ENCODE results near the gene UBALD1.

UBALD1 gene

DNA sequence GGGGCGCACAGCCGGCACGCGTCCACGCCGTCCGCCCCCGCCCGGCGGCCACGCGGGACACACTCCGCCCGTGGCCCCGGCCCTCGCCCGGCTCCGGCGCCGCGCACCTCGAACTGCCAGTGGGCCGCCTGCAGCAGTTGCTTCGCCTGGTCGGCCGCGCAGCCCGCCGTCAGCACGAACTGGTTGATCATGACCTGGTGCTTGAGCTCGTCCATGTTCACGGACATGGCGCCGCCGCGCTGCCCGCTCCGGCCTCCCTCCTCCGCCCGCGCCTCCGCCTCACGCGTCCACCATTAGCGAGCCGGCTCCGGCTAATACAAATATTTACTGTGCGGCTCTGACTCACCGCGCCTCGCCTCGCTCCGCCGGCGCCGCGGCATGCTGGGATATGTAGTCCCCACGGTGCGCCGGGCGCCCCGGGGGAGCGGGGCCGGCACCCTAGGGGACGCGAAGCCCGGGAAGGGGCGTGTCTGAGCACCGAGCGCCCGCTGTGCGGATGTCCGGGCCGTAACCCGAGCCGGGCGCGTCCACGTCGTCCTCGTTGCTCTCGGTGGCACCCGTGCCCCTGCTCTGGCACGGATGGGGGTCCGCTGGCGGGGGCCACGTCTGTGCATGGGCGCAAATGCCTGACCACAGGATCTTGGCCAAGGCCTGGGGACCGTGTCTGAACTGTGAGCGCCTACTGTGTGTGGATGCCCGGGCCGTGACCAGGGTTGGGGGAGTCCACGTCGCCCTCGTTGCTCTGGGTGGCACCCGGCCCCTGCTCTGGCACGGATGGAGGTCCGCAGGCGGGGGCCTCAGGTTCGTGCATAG, at the start of gene UBALD1:
UBALD1 (minus strand) TSS at position 318 of the 813 bp plus-strand sequence; CDS start at position 227, 91 bp downstream.
- peak within 1 kb of the TSS; percentile 94 for H3K4me3 ChIP-seq (ENCODE audit: low read length)
- peaks cover 21% of the 10 kb centered on the region for H3K4me1 ChIP-seq (ENCODE audit: control insufficient read depth, insufficient read depth, low read length)
- H3K27me3 ChIP-seq (ENCODE audit: control insufficient read depth, insufficient read depth, low read length), result no peaks in the 10 kb centered on the region
- no peaks in the 10 kb centered on the region for H3K36me3 ChIP-seq (ENCODE audit: control insufficient read depth, insufficient read depth, low read length)
- peak within 1 kb of the TSS; percentile 77 for H3K9ac ChIP-seq (ENCODE audit: low read length)
- H3K27ac ChIP-seq (ENCODE audit: low read depth, low read length), result peak within 1 kb of the TSS; percentile 95

DNA sequence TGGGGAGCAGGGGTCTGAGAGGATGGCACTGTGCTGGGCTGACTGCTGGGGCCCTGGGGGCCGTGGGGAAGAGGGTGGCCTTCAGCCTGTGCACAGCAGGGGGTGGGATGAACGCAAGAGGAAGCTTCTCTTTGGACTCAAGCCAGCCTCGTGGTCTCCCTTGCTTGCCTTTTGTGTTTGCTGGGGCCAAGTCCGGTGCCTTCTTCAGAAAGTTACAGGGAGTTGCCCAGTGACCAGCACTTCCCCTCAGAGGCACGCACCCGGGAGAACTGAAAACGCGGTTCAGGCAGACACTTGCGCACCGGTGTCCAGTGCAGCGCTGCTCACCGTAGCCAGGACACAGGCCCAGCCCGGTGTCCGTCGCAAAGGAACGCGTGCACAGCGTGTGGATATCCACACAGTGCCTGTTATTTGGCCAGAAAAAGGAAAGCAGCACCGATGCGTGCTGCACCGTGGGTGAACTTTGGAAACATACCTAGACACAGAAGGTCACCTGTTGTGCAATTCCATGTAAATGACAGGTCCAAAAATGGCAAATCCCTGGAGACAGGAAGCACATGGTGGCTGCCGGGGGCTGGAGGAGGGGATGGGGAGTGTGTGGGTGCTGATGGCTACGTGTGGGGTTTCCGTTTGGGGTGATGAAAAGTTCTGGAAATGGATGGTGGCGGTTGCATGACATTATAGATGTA, 49.2 kb upstream of the UBALD1 start:
- no peaks in the 10 kb centered on the region for H3K27me3 ChIP-seq (ENCODE audit: control insufficient read depth, insufficient read depth, low read length)
- no peak overlapping the region for H3K9ac ChIP-seq (ENCODE audit: low read length)
- no peak overlapping the region for H3K27ac ChIP-seq (ENCODE audit: low read depth, low read length)
- peaks cover 26% of the 10 kb centered on the region for H3K36me3 ChIP-seq (ENCODE audit: control insufficient read depth, insufficient read depth, low read length)
- H3K4me3 ChIP-seq (ENCODE audit: low read length), result no peak overlapping the region
- H3K4me1 ChIP-seq (ENCODE audit: control insufficient read depth, insufficient read depth, low read length), result peaks cover 2% of the 10 kb centered on the region

DNA sequence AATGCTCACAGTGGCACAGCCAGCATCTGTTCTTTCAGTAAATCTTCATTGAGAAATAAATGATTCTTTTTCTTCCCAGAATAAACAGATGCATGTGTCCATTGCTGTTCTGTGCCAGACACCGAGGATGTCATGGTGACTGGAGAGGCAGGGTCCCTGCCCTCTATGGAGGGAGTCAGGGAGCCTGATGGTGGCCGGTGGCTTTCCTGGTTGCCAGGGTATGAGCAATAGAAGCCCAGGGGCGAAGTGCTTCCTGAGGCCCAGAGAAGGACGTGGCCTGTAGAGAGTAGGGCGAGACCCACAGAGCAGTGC, 48.7 kb upstream of the UBALD1 start:
- no peak overlapping the region for H3K27ac ChIP-seq (ENCODE audit: low read depth, low read length)
- H3K4me3 ChIP-seq (ENCODE audit: low read length), result no peak overlapping the region
- no peak overlapping the region for H3K9ac ChIP-seq (ENCODE audit: low read length)
- H3K4me1 ChIP-seq (ENCODE audit: control insufficient read depth, insufficient read depth, low read length), result peaks cover 2% of the 10 kb centered on the region
- H3K27me3 ChIP-seq (ENCODE audit: control insufficient read depth, insufficient read depth, low read length), result no peaks in the 10 kb centered on the region
- peaks cover 21% of the 10 kb centered on the region for H3K36me3 ChIP-seq (ENCODE audit: control insufficient read depth, insufficient read depth, low read length)

DNA sequence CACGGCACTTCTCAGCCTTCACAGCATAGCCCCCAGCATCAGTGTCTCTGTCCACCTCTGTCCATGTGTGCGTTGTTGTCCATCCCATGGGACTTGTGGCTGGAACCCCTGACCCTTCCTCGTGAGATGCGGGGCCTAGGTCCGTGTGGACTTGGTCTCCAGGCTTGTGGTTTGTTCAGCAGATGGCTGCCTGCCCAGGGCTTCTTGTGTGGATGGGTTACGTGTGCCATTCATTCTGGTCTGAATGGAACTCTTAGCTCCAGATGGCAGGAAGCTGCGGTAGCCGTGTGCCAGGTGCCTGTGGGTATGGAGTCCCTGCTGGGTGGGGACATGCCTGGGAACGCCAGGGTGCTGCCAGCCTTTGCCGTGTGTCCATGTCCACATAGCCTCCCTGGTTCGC, 47.0 kb upstream of the UBALD1 start:
- H3K27ac ChIP-seq (ENCODE audit: low read depth, low read length), result no peak overlapping the region
- H3K27me3 ChIP-seq (ENCODE audit: control insufficient read depth, insufficient read depth, low read length), result no peaks in the 10 kb centered on the region
- peaks cover 14% of the 10 kb centered on the region for H3K36me3 ChIP-seq (ENCODE audit: control insufficient read depth, insufficient read depth, low read length)
- H3K9ac ChIP-seq (ENCODE audit: low read length), result no peak overlapping the region
- H3K4me3 ChIP-seq (ENCODE audit: low read length), result no peak overlapping the region
- H3K4me1 ChIP-seq (ENCODE audit: control insufficient read depth, insufficient read depth, low read length), result peaks cover 2% of the 10 kb centered on the region

DNA sequence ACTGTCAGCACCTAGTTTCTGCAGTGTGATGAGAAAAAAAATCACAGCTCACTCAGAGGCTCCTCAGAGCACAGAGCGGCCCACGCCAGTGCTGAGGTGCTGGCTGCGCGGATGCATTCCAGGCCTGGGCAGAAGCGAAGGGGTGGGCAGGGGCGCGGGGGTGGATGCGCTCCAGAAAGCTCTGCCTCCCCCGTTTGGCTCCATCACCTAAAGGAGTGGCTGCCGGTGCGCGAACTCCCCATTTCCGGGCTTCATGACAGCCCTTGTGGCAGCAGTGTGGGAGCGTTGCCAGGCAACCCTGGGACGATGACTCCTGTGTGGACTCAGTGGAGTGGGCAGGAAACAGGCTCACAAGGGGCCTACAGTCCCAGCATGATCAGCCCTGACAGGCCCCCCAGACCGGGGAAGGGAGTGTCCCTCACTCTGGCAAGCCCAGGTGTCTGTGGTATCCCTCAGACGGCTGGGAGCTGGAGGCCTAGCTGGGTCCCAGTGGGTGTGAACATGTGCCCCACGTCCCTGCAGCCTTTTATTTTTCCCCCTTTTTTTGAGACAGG, 45.8 kb upstream of the UBALD1 start:
- H3K9ac ChIP-seq (ENCODE audit: low read length), result no peak overlapping the region
- no peak overlapping the region for H3K4me3 ChIP-seq (ENCODE audit: low read length)
- H3K27me3 ChIP-seq (ENCODE audit: control insufficient read depth, insufficient read depth, low read length), result no peaks in the 10 kb centered on the region
- H3K4me1 ChIP-seq (ENCODE audit: control insufficient read depth, insufficient read depth, low read length), result peaks cover 2% of the 10 kb centered on the region
- H3K27ac ChIP-seq (ENCODE audit: low read depth, low read length), result no peak overlapping the region
- peaks cover 19% of the 10 kb centered on the region for H3K36me3 ChIP-seq (ENCODE audit: control insufficient read depth, insufficient read depth, low read length)

DNA sequence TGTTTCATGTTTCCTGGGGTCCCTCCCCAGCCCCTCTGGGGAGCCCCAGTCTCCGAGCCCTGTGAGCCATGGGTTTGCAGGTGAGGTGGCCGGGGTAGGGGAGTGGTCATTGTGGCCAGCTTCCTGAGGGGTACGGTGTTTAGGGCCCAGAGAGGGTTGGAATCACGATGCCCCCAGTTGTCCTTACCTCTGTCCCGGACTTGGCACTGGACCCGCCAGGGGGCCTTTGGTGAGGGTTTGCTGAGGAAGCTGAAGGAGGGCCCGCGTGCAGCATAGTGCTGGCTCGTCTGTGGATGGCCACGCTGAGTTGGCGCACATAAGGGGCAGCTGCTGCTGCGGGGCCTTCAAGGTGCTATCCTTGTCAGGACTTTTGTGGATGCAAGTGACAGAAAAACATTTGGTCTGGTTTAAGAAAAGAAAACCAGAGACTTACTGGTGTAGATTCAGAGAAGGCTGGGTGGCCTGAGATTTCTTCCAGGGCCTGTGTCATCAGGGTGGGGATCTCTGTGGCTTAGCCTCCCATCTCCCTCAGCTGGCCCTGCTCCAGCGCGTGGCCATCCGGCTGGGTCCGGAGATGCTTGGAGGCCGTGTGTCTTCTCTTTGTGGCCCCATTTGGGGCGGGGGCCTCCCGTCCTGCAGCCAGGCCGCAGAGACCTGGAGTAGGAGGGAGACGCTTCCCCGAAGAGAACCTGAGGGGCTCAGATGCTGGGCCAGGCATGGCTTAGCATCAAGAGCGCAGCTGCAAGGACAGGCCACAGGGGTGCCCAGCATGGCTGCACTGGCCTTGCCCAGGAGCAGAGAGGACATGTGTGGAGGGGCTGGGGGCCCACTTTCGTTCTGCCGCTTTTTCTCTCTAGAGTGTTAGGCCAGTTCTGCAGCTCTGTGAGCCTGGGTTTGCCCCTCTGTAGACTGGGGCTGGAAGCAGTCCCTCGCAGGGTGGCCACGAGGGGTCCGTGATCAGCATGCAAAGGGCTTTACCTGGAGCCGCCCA, 45.0 kb upstream of the UBALD1 start:
- Histone ChIP-seq H3K27ac (ENCODE audit: low read depth, low read length) (no peak overlapping the region), H3K4me1 (ENCODE audit: control insufficient read depth, insufficient read depth, low read length) (peaks cover 2% of the 10 kb centered on the region), H3K36me3 (ENCODE audit: control insufficient read depth, insufficient read depth, low read length) (peaks cover 24% of the 10 kb centered on the region), H3K27me3 (ENCODE audit: control insufficient read depth, insufficient read depth, low read length) (no peaks in the 10 kb centered on the region), H3K9ac (ENCODE audit: low read length) (no peak overlapping the region), H3K4me3 (ENCODE audit: low read length) (no peak overlapping the region)

DNA sequence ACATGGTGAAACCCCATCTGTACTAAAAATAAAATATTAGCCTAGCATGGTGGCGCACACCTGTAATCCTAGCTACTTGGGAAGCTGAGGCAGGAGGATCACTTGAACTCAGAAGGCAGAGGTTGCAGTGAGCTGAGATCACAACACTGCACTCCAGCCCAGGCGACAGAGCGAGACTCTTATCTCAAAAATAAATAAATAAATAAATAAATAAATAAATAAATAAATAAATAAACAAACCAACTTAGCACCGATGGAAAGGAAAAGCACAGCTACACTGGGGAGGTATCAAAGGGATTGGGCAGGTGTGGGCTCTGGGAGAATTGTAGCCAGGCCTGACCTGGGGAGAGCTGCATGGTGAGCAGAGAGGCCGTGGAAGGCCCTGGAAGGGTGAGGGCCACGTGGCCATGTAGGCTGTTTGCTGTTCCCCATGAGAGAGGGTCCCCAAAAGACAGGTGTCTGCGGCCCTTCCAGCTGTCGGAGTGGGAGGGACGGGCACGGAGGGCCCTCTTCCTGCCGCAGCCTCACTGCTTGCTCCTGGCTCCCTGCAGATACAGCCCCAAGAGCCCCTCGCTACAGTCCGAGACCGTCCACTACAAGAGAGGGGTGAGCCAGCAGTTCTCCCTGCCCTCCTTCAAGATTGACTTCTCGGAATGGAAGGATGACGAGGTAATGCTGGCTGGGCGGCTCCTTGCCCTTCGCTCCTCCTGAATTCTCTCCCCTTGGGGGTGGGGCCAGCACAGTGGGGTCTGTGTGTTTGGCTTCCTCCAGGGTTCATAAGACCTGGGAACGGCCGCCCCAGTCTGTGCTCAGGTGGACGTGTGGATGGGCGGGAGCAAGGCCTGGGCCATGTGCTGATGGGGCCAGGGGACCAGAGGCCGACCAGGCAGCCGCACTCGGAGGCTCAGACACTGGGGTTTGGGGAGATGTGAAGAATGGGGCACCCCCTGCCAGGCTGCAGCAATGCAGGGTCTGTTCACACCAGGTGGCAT, 42.3 kb upstream of the UBALD1 start:
- Histone ChIP-seq H3K27ac (ENCODE audit: low read depth, low read length) (no peak overlapping the region), H3K4me1 (ENCODE audit: control insufficient read depth, insufficient read depth, low read length) (peaks cover 2% of the 10 kb centered on the region), H3K9ac (ENCODE audit: low read length) (no peak overlapping the region), H3K36me3 (ENCODE audit: control insufficient read depth, insufficient read depth, low read length) (peaks cover 29% of the 10 kb centered on the region), H3K27me3 (ENCODE audit: control insufficient read depth, insufficient read depth, low read length) (no peaks in the 10 kb centered on the region), H3K4me3 (ENCODE audit: low read length) (no peak overlapping the region)

DNA sequence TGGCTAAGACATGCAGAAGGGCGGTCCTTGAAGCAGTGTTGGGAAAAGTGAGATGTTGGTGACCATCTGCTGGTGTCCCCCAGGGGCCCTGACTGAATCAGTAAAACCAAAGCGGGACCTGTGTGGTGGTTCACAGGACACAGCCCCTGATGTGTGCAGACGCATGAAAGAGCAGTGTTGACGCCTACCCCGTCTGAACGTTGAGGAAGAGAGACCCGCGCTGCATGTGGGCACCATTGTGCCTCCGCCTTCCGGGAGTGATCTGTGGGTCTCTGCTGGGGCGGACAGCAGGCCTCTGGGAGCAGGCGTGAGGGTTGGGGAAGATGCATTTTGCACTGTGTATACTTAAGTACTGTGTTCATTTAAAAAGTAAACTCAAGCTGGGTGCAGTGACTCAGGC, 41.5 kb upstream of the UBALD1 start:
- Histone ChIP-seq H3K27me3 (ENCODE audit: control insufficient read depth, insufficient read depth, low read length) (no peaks in the 10 kb centered on the region), H3K4me3 (ENCODE audit: low read length) (no peak overlapping the region), H3K4me1 (ENCODE audit: control insufficient read depth, insufficient read depth, low read length) (peaks cover 2% of the 10 kb centered on the region), H3K36me3 (ENCODE audit: control insufficient read depth, insufficient read depth, low read length) (peaks cover 31% of the 10 kb centered on the region), H3K27ac (ENCODE audit: low read depth, low read length) (no peak overlapping the region), H3K9ac (ENCODE audit: low read length) (no peak overlapping the region)

DNA sequence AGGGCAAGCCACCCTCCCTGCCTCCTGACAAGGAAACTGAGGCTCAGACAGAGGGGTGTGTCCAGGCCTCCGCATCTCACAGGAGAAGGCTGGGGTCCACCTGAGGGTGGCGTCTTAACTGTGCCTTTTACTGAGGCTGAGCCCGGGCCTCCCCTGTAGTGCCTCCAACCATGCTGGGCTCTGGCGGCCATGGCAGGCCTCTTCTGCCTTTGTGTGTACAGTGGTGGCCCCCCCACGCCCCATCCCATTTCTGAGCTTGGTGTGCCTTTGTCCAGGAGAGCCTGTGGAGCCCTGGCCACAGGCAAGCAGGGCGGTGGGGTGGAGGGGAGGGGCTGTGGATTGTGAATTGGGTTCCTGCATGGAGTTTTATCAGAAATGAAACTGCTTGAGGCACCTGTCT, 41.1 kb upstream of the UBALD1 start:
- Histone ChIP-seq H3K4me3 (ENCODE audit: low read length) (no peak overlapping the region), H3K36me3 (ENCODE audit: control insufficient read depth, insufficient read depth, low read length) (peaks cover 30% of the 10 kb centered on the region), H3K27ac (ENCODE audit: low read depth, low read length) (no peak overlapping the region), H3K27me3 (ENCODE audit: control insufficient read depth, insufficient read depth, low read length) (no peaks in the 10 kb centered on the region), H3K9ac (ENCODE audit: low read length) (no peak overlapping the region), H3K4me1 (ENCODE audit: control insufficient read depth, insufficient read depth, low read length) (peaks cover 2% of the 10 kb centered on the region)

DNA sequence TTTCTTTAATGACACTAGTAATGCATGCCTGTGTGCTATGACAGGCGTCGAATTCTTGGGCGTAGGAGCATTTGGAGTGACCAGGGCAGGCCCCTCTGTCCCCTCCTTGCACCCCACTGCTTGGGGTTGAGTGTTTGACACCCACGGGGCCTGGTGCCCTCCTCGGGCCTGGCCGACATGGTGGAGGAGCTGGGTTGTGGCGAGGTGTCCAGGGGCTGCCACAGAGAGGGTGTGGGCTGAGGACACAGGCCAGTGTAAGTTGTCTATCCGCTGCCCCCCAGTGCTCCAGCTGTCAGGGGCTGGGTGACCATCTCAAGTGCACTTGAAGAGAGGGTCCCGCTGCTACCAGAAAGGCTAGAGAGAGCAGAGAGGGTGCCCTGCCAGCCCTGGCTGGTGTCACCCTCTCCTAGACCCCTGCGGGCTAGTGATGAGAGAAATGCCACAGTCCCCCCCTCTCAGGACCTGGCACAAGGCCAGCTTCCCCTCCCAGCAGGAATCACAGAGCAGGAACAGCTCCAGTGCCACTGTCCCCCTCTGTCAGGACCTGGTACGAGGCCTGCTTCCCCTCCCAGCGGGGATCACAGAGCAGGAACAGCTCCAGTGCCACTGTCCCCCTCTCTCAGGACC, 40.4 kb upstream of the UBALD1 start:
- H3K9ac ChIP-seq (ENCODE audit: low read length), result no peak overlapping the region
- peaks cover 2% of the 10 kb centered on the region for H3K4me1 ChIP-seq (ENCODE audit: control insufficient read depth, insufficient read depth, low read length)
- no peak overlapping the region for H3K27ac ChIP-seq (ENCODE audit: low read depth, low read length)
- H3K27me3 ChIP-seq (ENCODE audit: control insufficient read depth, insufficient read depth, low read length), result no peaks in the 10 kb centered on the region
- peaks cover 33% of the 10 kb centered on the region for H3K36me3 ChIP-seq (ENCODE audit: control insufficient read depth, insufficient read depth, low read length)
- no peak overlapping the region for H3K4me3 ChIP-seq (ENCODE audit: low read length)

Measured in rectal smooth muscle tissue (tissue), 1 donor.